ENCODE results near the gene ZNF280A.
"Not testable (repeated sequence)": the region's sequence is repeated elsewhere in the genome, so short reads cannot be mapped to it uniquely, and the experiment has no call there.

ZNF280A gene

DNA sequence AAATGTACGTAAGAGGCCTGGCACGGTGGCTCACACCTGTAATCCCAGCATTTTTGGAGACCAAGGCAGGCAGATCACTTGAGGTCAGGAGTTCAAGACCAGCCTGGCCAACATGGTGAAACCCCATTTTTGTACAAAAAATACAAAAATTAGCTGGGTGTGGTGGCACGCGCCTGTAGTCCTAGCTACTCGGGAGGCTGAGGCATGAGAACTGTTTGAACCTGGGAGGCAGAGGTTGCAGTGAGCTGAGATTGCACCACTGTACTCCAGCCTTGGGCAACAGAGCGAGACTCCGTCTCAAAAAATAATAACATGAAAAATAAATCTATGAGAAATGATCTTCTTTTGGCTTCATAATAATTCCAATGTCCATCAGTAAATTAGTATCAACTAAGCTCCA lies 9.2 kb downstream of the ZNF280A start:
- not testable (repeated sequence) for DNase-seq

GRCh38 chr22:22509912-22510311 lies 10.2 kb downstream of the ZNF280A start:
- not testable (repeated sequence) for DNase-seq

GRCh38 chr22:22508274-22509176 lies 11.5 kb downstream of the ZNF280A start, which contains the start of gene ZNF280B:
Gene ZNF280B, minus strand, starts transcription at chr22:22508742. Its CDS starts 19,344 bp downstream, at chr22:22489398.
- DNase-seq, result no peak

DNA sequence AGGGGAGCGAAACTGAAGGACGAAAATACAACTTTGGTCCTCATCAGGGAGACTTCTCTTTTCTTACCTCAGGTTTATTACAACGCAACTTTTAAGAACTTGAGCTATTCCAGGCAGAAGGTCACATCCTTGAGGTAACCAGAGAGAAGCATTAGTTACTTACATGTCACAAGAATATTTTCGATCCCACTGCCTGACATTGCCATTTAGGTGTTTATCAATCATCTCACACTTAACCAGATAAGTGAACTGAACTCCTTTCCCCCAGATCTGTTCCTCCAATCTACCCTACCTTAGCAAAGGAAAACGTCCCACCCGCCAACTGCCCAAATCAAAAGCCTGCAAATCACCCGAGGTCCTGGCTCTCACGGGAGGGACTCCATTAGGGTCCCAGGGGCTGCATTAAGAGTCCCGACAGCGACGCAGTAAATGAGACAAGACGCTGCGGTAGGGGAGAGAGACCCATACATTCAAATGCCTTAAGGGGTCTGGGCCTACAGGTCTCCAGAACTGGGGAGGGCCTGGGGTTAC lies 12.3 kb downstream of the ZNF280A start:
- no peak for DNase-seq

DNA sequence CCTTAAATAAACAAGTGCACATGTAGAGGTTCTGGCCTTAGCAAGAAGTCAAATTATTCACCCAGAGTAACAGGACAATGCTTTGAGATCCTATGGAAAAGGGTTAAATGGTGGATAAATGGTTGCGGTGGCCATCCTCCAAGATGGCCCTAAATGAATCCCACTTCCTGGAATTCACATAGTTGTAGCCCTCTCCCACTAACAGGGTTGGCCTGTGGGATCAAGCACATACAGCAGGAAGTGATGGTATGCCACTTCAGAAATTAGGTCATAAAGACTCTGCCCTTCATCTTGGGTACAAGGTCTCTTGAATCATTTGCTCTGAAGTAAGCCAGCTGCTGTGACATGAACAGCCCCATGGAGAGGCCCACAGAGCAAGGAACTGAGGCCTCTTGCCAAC lies 13.3 kb downstream of the ZNF280A start:
- DNase-seq, result no peak

DNA sequence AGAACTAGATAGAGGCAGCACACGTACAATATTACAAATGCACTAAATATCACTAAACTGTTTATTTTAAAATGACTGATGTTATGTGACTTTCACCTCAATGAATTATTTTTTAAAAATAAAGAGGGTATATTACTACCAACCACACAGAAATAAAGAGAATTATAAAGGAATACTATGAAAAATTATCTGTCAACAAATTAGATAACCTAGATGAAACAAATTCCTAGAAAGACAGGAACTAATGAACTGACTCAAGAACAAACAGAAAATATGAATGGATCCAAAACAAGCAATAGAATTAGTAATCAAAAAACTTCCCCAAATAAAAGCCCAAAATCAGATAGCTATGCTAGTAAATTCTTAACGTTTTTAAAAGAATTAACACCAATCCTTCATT lies 21.8 kb downstream of the ZNF280A start:
- DNase-seq, result no peak

DNA sequence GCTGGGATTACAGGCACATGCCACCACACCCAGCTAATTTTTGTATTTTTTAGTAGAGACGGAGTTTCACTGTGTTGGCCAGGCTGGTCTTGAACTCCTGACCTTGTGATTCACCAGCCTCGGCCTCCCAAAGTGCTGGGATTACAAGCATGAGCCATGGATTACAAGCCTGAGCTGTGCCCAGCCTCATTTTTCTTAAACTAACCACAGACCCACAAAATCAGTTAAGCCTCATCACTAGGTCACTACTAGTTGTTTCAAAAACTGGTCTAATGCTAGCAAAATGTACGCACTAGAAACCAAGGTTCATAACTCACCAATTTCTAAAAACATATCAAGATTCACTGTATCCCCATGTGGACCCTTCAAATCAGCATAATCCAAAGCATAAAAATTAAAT lies 28.5 kb downstream of the ZNF280A start:
- not testable (repeated sequence) for DNase-seq

GRCh38 chr22:22488736-22489135 lies 31.3 kb downstream of the ZNF280A start:
- no peak for DNase-seq

GRCh38 chr22:22487869-22488597 lies 32.0 kb downstream of the ZNF280A start:
- no peak for DNase-seq

- DNase-seq, result no peak
Observed at GRCh38 chr22:22487059-22487458, 33.0 kb downstream of the ZNF280A start.

GRCh38 chr22:22486132-22486899 lies 33.8 kb downstream of the ZNF280A start:
- DNase-seq, result no peak

- DNase-seq, result no peak
Observed at GRCh38 chr22:22485524-22485923, 34.5 kb downstream of the ZNF280A start.

GRCh38 chr22:22484023-22484422 lies 36.0 kb downstream of the ZNF280A start:
- no peak for DNase-seq

- DNase-seq, result no peak
Observed at GRCh38 chr22:22480940-22481339, 39.1 kb downstream of the ZNF280A start.

- DNase-seq, result no peak
Observed at GRCh38 chr22:22479999-22480532, 40.0 kb downstream of the ZNF280A start.

DNA sequence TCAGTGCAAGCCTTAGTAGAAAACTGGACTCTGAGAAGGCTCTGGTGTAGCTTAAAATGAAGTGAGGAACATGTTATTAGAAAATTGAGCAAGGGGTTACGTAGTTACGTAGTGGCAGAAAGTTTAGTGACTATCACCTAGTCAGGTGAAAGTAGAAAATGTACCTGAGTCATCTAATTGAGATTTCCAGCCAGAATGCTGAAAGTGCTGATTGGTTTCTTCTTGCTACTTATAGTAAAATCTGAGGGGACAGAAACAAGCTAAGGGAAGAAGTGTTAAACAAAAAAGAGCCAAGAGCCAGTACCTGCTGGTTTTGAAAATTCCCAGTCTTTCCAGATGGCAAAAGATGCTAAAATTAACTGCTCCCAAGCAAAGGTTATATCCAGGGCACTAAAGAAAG lies 41.0 kb downstream of the ZNF280A start:
- no peak for DNase-seq

- no peak for DNase-seq
Observed at GRCh38 chr22:22478470-22478869, 41.6 kb downstream of the ZNF280A start.

GRCh38 chr22:22474733-22475132 lies 45.3 kb downstream of the ZNF280A start:
- no peak for DNase-seq

DNA sequence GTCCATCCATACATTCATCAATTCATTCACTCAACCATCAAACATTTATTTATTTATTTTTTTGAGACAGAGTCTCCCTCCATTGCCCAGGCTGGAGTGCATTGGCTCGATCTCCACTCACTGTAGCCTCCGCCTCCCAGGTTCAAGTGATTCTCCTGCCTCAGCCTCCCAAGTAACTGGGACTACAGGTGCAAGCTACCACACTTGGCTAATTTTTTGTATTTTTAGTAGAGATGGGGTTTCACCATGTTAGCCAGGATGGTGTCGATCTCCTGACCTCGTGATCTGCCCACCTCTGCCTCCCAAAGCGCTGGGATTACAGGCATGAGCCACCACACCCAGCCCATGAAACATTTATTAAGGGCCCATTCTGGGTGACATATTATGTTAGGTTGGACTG lies 49.0 kb downstream of the ZNF280A start:
- DNase-seq, result not testable (repeated sequence)

DNA sequence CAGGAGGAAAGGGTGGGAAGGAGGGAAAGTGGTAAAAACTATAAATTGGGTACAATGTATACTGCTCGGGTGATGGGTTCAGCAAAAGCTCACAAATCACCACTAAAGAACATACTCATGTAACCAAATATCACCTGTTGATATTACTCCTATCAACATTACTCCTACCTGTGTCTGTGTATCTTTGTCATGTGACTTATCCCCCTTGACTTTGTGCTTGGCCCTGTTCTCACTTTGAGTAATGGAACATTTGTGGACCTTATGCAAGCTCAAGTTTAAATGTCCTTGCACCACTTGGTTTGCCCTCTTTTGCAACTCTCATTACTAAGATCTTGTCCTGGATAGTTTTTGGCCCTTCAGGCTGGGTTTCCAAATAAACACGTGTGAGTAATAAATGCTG lies 50.5 kb downstream of the ZNF280A start:
- DNase-seq, result no peak

DNA sequence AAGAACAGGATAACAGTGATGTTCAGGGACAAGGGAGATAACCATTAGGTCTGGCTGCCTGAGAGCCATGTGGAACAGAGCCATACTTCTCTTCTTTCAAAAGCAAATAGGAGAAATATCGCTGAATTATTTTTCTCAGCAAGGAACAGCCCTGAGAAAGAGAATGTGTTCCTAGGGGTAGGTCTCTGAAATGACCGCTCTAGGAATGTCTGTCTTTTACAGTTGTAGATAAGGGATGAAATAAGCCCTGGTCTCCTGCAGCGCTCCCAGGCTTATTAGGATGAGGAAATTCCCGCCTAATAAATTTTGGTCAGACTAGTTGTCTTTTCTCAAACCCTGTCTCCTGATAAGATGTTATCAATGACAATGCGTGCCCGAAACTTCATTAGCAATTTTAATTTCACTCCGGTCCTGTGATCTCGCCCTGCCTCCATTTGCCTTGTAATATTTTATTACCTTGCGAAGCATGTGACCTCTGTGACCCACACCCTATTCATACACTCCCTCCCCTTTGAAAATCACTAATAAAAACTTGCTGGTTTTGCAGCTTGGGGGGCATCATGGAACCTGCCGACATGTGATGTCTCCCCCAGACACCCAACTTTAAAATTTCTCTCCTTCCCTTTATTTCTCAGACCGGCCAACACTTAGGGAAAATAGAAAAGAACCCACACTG lies 51.1 kb downstream of the ZNF280A start:
- not testable (repeated sequence) for DNase-seq

GRCh38 chr22:22467112-22467511 lies 53.0 kb downstream of the ZNF280A start:
- no peak for DNase-seq

Measured in NCI-H226 (cell line).